Calu3 (cell line): Measurements from ENCODE around the gene KCNIP4. TPM values are rescaled to one million over a fixed set of nuclear protein-coding genes. Genes with fewer than 3 reads are reported as not detected.

Experiments used
- BruUV-seq: library from RNA; stranded (reverse); fragments of 400-500 nt; replicated peaks from 2 replicates; lab custom pipeline; 2021; lab: Mats Ljungman, UMichigan
- CTCF ChIA-PET: fragments of 300-600 bp; sonication (Branson Sonifier 250); formaldehyde crosslinking; loops from one replicate; lab custom pipeline; 2022; ENCODE audit warnings: antibody characterized with exemption; lab: Charles Lee
- DNase-seq: peaks from one replicate; pipeline ENCODE4 v3.0.0; 2022
- H3K27ac Mint-ChIP-seq: one replicate; pipeline ENCODE4 v1.8.0; 2022; ENCODE audit warnings: mixed read lengths; ENCODE audit not compliant: unreplicated experiment
- H3K27me3 Mint-ChIP-seq: one replicate; pipeline ENCODE4 v1.8.0; 2022; ENCODE audit warnings: mixed read lengths; ENCODE audit not compliant: unreplicated experiment
- H3K36me3 Mint-ChIP-seq: one replicate; pipeline ENCODE4 v1.8.0; 2022; ENCODE audit warnings: mild to moderate bottlenecking, moderate library complexity, mixed read lengths; ENCODE audit not compliant: insufficient read depth, unreplicated experiment
- H3K4me1 Mint-ChIP-seq: one replicate; pipeline ENCODE4 v1.8.0; 2022; ENCODE audit warnings: mild to moderate bottlenecking, low read depth, mixed read lengths; ENCODE audit not compliant: unreplicated experiment
- H3K4me3 Mint-ChIP-seq: one replicate; pipeline ENCODE4 v1.8.0; 2022; ENCODE audit warnings: mild to moderate bottlenecking, low read depth, moderate library complexity, mixed read lengths; ENCODE audit not compliant: unreplicated experiment
- H3K9me3 Mint-ChIP-seq: one replicate; pipeline ENCODE4 v1.8.0; 2022; ENCODE audit warnings: low read depth, mixed read lengths; ENCODE audit not compliant: unreplicated experiment
- CTCF ChIP-seq: fragments of 200-600 bp; IDR thresholded peaks from one replicate; pipeline ENCODE4 v1.8.0; 2022; ENCODE audit warnings: antibody characterized with exemption; ENCODE audit not compliant: unreplicated experiment
- intact Hi-C: fragments of 100-400 bp; cut with micrococcal nuclease; formaldehyde crosslinking; loops from one replicate; pipeline ENCODE4 v1.10.0; 2022; ENCODE audit not compliant: unreplicated experiment
- total RNA-seq: library from RNA; stranded (reverse); gene quantifications from 2 replicates; pipeline ENCODE4 v1.2.3, GENCODE V29; 2022

KCNIP4 gene
- total RNA-seq, 1 experiment from 2014 or later = not detected

GRCh38 chr4:20926529-20926928 is 1022.0 kb downstream of the KCNIP4 start:
- TF ChIP-seq CTCF = no peak
- CTCF ChIA-PET = no interaction called here
- BruUV-seq = no TSS peak
- DNase-seq = no peak
- Mint-ChIP-seq H3K9me3 (no peaks in the 10 kb centered on the region), H3K4me1 (no peaks in the 10 kb centered on the region), H3K27me3 (no peaks in the 10 kb centered on the region), H3K27ac (no peak overlapping the region), H3K36me3 (no peaks in the 10 kb centered on the region), H3K4me3 (no peak overlapping the region)
- intact Hi-C loops = no loop called here

GRCh38 chr4:20925176-20925575 is 1023.4 kb downstream of the KCNIP4 start:
- CTCF ChIA-PET = no interaction called here
- no TSS peak for BruUV-seq
- intact Hi-C loops = no loop called here
- Mint-ChIP-seq H3K4me3 (no peak overlapping the region), H3K36me3 (no peaks in the 10 kb centered on the region), H3K4me1 (no peaks in the 10 kb centered on the region), H3K27me3 (no peaks in the 10 kb centered on the region), H3K9me3 (no peaks in the 10 kb centered on the region), H3K27ac (no peak overlapping the region)
- no peak for TF ChIP-seq CTCF
- DNase-seq = no peak

- no TSS peak for BruUV-seq
- no peak overlapping the region for H3K4me3 Mint-ChIP-seq
- H3K27ac Mint-ChIP-seq = no peak overlapping the region
- CTCF ChIA-PET = no interaction called here
- TF ChIP-seq CTCF = no peak
- intact Hi-C loops = no loop called here
- no peaks in the 10 kb centered on the region for H3K9me3 Mint-ChIP-seq
- no peaks in the 10 kb centered on the region for H3K36me3 Mint-ChIP-seq
- no peak for DNase-seq
- no peaks in the 10 kb centered on the region for H3K27me3 Mint-ChIP-seq
- no peaks in the 10 kb centered on the region for H3K4me1 Mint-ChIP-seq
Observed at GRCh38 chr4:20922962-20923361, 1025.6 kb downstream of the KCNIP4 start.

- Mint-ChIP-seq H3K27me3 (no peaks in the 10 kb centered on the region), H3K4me1 (no peaks in the 10 kb centered on the region), H3K27ac (no peak overlapping the region), H3K36me3 (no peaks in the 10 kb centered on the region), H3K4me3 (no peak overlapping the region), H3K9me3 (no peaks in the 10 kb centered on the region)
- no peak for DNase-seq
- CTCF ChIA-PET = no interaction called here
- no peak for TF ChIP-seq CTCF
- intact Hi-C loops = no loop called here
- BruUV-seq = no TSS peak
Observed at GRCh38 chr4:20916106-20916505, 1032.5 kb downstream of the KCNIP4 start.
